Loucy (cell line): ENCODE results near the gene SH3YL1.

Experiments
- H2AFZ ChIP-seq: fragments of 200-600 bp; sonication (generic); 2 replicates; pipeline ENCODE4 v1.6.0; 2016; ENCODE audit warnings: antibody characterized with exemption, mild to moderate bottlenecking, low read length, moderate library complexity
- H3F3A ChIP-seq: fragments of 200-600 bp; 2 replicates; pipeline ENCODE4 v1.6.0; 2016; ENCODE audit warnings: antibody characterized with exemption, low read depth, mild to moderate bottlenecking
- H3K27me3 ChIP-seq: fragments of 200-600 bp; sonication (generic); 2 replicates; pipeline ENCODE4 v1.6.1; 2014; ENCODE audit warnings: low read length, mild to moderate bottlenecking; ENCODE audit not compliant: insufficient read depth, poor library complexity, severe bottlenecking
- H3K36me3 ChIP-seq: fragments of 200-600 bp; sonication (generic); 2 replicates; pipeline ENCODE4 v1.6.1; 2016; ENCODE audit warnings: low read length; ENCODE audit not compliant: insufficient read depth
- H3K4me1 ChIP-seq: fragments of 200-600 bp; sonication (generic); 2 replicates; pipeline ENCODE4 v1.5.1; 2014; ENCODE audit warnings: low read length, mild to moderate bottlenecking; ENCODE audit not compliant: insufficient read depth, poor library complexity, severe bottlenecking
- H3K4me2 ChIP-seq: fragments of 200-600 bp; sonication (generic); 2 replicates; pipeline ENCODE4 v1.6.0; 2014; ENCODE audit warnings: antibody characterized with exemption, low read length, low read depth, mild to moderate bottlenecking; ENCODE audit not compliant: poor library complexity, severe bottlenecking
- H3K4me3 ChIP-seq: fragments of 200-600 bp; sonication (generic); 2 replicates; pipeline ENCODE4 v1.5.1; 2014; ENCODE audit warnings: low read length, mild to moderate bottlenecking, mixed read lengths; ENCODE audit not compliant: poor library complexity, severe bottlenecking
- H3K79me2 ChIP-seq: fragments of 200-600 bp; sonication (generic); 2 replicates; pipeline ENCODE4 v1.6.1; 2014; ENCODE audit warnings: low read length; ENCODE audit not compliant: insufficient read depth
- H3K9ac ChIP-seq: fragments of 200-600 bp; sonication (generic); 2 replicates; pipeline ENCODE4 v1.6.0; 2014; ENCODE audit warnings: mild to moderate bottlenecking, low read depth, low read length, moderate library complexity; ENCODE audit not compliant: poor library complexity, severe bottlenecking
- H3K9me2 ChIP-seq: fragments of 200-600 bp; sonication (generic); replicated peaks from 2 replicates; pipeline ENCODE4 v1.6.1; 2016; ENCODE audit warnings: low read depth, low read length, mixed read lengths
- H3K9me3 ChIP-seq: fragments of 200-600 bp; sonication (generic); 2 replicates; pipeline ENCODE4 v1.6.1; 2014; ENCODE audit warnings: mild to moderate bottlenecking, antibody characterized with exemption, low read length, low read depth; ENCODE audit not compliant: insufficient read depth
- H4K20me1 ChIP-seq: fragments of 200-600 bp; sonication (generic); 2 replicates; pipeline ENCODE4 v1.6.0; 2014; ENCODE audit warnings: antibody characterized with exemption, low read length, mild to moderate bottlenecking; ENCODE audit not compliant: insufficient read depth, poor library complexity, severe bottlenecking
- CTCF ChIP-seq: fragments of 200-600 bp; sonication (generic); conservative IDR thresholded peaks from 2 replicates; pipeline ENCODE4 v1.5.1; 2014; ENCODE audit warnings: mild to moderate bottlenecking, antibody characterized with exemption, low read length
- EZH2phosphoT487 ChIP-seq: fragments of 200-600 bp; IDR thresholded peaks from 2 replicates; pipeline ENCODE4 v1.6.1; 2018; ENCODE audit warnings: antibody characterized with exemption, mild to moderate bottlenecking, moderate library complexity, borderline replicate concordance

The SH3YL1 gene

GRCh38 chr2:258933-259332 is 4.9 kb downstream of the SH3YL1 start:
- Histone ChIP-seq H3K4me2 (no peak overlapping the region), H3K79me2 (peaks cover 7% of the 10 kb centered on the region), H3K9me3 (no peaks in the 10 kb centered on the region), H3K4me3 (no peak overlapping the region), H2AFZ (no peak overlapping the region), H3F3A (no peaks in the 10 kb centered on the region), H3K27me3 (no peaks in the 10 kb centered on the region), H3K36me3 (no peaks in the 10 kb centered on the region), H3K9me2 (no peaks in the 10 kb centered on the region), H4K20me1 (no peaks in the 10 kb centered on the region), H3K9ac (no peak overlapping the region), H3K4me1 (peaks cover 26% of the 10 kb centered on the region)
- no peak for TF ChIP-seq EZH2phosphoT487
- TF ChIP-seq CTCF, result no peak

GRCh38 chr2:257842-258241 is 6.0 kb downstream of the SH3YL1 start:
- H2AFZ ChIP-seq, result no peak overlapping the region

GRCh38 chr2:257429-257828 is 6.4 kb downstream of the SH3YL1 start:
- H3K27me3 ChIP-seq, result no peaks in the 10 kb centered on the region
- H2AFZ ChIP-seq, result no peak overlapping the region
- TF ChIP-seq CTCF (no peak), EZH2phosphoT487 (no peak)
- H3K79me2 ChIP-seq, result no peaks in the 10 kb centered on the region
- H3K4me2 ChIP-seq, result no peak overlapping the region
- H4K20me1 ChIP-seq, result no peaks in the 10 kb centered on the region
- H3K9me2 ChIP-seq, result no peaks in the 10 kb centered on the region
- no peaks in the 10 kb centered on the region for H3K9me3 ChIP-seq
- H3K4me1 ChIP-seq, result peaks cover 15% of the 10 kb centered on the region
- no peaks in the 10 kb centered on the region for H3K36me3 ChIP-seq
- H3K9ac ChIP-seq, result no peak overlapping the region
- no peak overlapping the region for H3K4me3 ChIP-seq
- H3F3A ChIP-seq, result no peaks in the 10 kb centered on the region

More at GRCh38 chr2:257842-258241, 6.0 kb downstream of the SH3YL1 start:
- Histone ChIP-seq H3K4me1 (peaks cover 20% of the 10 kb centered on the region), H4K20me1 (no peaks in the 10 kb centered on the region), H3K9me2 (no peaks in the 10 kb centered on the region), H3F3A (no peaks in the 10 kb centered on the region), H3K4me2 (no peak overlapping the region), H3K9me3 (no peaks in the 10 kb centered on the region), H3K36me3 (no peaks in the 10 kb centered on the region), H3K4me3 (no peak overlapping the region), H3K79me2 (no peaks in the 10 kb centered on the region), H3K27me3 (no peaks in the 10 kb centered on the region), H3K9ac (no peak overlapping the region)
- TF ChIP-seq CTCF (no peak), EZH2phosphoT487 (no peak)
